Activated CD8-positive, alpha-beta memory T cell treated with anti-CD3 and anti-CD28 coated beads for 36 hours (primary cell): ENCODE results near the gene UBE2F. TPM values are rescaled to one million over a fixed set of nuclear protein-coding genes. Genes with fewer than 3 reads are reported as not detected.

Source experiments
- CTCF ChIA-PET: fragments of 350-600 bp; sonication (Branson Sonifier 250); formaldehyde crosslinking; loops from one replicate; lab custom pipeline; 2021; ENCODE audit warnings: antibody characterized with exemption; lab: Charles Lee
- POLR2A ChIA-PET: fragments of 350-600 bp; sonication (Branson Sonifier 250); formaldehyde crosslinking; loops from one replicate; lab custom pipeline; 2021; ENCODE audit warnings: antibody characterized with exemption; lab: Charles Lee
- total RNA-seq, 2 experiments: library from RNA; stranded (reverse); gene quantifications; one replicate each; pipeline ENCODE4 v1.2.3, GENCODE V29; 2021

The UBE2F gene
- total RNA-seq, 2 experiments from 2014 or later, result 63.7 to 64.5 TPM

DNA sequence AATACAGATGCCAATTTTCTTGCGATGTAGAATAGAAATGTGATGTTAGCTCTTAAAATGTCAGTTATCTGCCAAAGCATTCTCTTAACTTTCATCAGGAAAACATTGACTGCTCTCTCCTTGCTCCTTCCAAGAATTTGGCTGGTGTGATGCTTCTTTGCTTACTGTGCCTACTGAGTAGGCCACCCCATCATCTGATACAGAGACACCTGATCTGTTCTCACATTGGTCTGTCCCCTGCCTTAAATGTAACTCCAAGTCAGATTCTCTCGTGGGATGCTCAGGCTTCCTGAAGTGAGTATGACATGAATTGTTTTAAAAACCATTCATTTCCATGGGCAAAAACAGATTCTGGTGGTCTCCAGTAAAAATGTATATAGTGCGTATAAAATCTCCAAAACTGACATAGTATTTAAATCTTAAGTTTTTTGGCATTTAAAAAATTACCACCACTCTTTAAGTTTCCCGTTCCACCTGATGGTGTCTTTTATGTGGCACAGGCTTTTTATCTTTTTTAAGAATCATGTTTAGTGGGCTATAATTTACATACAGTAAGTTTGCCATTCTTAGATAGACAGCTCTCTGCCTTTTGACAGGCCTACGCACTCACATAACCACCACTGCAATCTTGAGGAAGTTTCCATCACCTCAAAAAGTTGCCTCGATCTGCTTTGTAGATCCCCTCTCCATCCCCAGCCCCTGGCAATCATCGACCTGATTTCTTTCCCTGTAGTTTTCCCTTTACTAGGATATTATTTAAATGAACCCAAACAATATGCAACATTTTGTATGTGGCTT is 36.6 kb downstream of the UBE2F start:
- POLR2A ChIA-PET, result no interaction called here
- CTCF ChIA-PET, result no interaction called here

DNA sequence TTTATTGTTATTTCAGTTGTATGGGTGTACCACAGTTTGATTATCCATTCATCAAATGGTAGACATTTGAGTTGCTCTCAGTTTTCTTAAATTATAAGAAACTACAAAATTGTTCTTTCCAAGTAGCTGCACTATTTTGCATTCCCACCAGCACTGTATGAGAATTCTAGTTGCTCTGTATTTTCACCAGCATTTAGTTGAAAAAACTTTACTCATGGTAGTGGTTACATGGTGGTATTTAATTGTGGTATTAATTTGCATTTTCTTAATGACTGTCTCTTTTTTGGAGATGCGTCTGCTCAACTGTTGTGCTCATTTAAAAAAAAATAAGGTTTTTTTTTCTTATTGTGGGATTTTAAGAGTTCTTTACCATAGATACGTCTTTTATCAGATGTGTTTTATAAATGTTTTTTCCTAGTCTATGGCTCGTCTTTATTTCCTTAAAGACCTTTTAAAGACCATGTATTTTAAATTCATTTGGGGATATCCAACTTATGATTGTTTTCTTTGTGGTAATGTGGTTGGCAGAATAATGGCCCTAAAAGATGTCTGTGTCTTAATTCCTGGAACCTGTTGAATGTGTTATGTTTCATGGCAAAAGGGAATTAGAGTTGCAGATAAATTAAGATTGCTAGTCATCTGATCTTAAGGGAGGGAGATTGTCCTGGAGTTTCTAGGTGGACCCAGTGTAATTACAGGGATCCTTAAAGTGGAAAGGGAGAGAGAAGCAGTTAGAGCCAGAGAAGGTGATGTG is 37.4 kb downstream of the UBE2F start:
- POLR2A ChIA-PET, result no interaction called here
- CTCF ChIA-PET, result interaction anchor here (1.5 kb wide), 1 partner anchor 11 kb away, joined by 3 read pairs; no protein-coding TSS in a partner anchor

DNA sequence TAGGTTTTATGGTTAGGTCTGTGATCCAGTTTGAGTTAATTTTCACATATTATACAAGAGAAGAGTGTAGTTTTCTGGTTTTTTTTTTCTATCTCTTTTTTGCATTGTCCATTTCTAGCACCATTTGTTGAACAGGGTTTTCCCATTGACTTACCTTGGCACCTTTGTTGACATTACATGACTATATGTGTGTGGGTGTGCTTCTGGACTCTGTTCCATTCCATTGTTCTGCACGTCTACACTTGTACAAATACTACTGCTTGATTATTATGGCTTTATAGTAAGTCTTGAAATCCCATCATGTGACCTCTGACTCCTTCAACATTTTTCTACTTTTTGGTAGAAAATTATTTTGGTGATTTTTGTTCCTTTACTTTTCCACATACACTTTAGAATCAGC is 38.7 kb downstream of the UBE2F start:
- POLR2A ChIA-PET, result interaction anchor here (0.6 kb wide), 1 partner anchor 33 kb away, joined by 3 read pairs; no protein-coding TSS in a partner anchor
- CTCF ChIA-PET, result interaction anchor here (0.9 to 1.5 kb wide), 2 partner anchors 12 to 54 kb away, joined by 3 read pairs; no protein-coding TSS in a partner anchor

DNA sequence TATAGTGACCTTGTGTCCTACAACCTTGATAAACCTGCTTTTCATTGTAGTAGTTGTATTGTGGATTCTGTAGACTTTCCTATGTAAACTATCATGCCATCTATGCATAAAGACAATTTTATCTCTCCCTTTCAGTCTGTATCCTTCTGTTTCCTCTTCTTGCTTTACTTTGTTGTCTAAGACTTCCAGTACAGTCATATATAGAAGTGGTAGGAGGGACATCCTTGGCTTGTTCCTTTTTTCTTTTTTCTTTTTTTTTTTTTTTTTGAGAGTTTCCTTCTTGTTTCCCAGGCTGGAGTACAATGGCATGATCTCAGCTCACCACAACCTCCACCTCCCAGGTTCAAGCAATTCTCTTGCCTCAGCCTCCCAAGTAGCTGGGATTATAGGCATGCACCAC is 39.7 kb downstream of the UBE2F start:
- POLR2A ChIA-PET, result interaction anchor here (0.6 kb wide), 1 partner anchor 37 kb away, joined by 3 read pairs; no protein-coding TSS in a partner anchor
- CTCF ChIA-PET, result no interaction called here

DNA sequence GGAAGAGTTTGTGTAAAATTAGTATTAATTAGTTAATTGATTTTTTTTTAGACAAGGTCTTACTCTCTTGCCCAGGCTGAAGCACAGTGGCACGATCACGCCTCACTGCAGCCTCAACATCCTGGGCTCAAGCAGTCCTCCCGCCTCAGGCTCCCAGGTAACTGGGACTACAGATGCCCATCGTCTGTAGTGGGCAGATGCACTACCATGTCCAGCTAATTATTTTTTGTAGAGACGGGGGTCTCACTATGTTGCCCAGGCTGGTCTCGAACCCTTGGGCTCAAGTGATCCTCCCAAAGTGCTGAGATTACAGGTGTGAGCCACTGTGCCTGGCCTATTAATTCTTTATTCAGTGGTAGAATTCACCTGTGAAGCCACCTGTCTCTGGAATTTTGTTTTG is 41.1 kb downstream of the UBE2F start:
- ChIA-PET CTCF (no interaction called here), POLR2A (no interaction called here)

DNA sequence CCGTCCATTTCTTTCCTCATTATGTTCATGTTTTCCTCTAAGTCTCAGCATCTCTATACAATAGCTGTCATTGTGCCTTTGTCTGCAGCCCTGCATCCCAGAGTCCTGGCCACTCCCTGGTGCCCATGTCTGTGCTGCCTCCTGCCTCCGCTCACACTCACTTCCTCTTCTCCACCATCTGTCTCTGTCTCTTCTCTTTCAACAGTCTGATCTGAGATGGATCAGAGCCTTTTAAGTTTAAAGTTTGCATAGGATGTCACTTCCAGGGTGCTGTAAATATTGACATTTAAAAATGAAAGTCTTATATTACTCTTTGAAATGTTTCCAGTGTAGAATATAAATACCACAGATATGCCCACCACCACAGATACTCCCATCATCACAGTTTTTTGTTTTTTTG is 42.7 kb downstream of the UBE2F start:
- POLR2A ChIA-PET, result interaction anchor here (1.0 kb wide), 1 partner anchor 28 kb away, joined by 4 read pairs; no protein-coding TSS in a partner anchor
- CTCF ChIA-PET, result no interaction called here

DNA sequence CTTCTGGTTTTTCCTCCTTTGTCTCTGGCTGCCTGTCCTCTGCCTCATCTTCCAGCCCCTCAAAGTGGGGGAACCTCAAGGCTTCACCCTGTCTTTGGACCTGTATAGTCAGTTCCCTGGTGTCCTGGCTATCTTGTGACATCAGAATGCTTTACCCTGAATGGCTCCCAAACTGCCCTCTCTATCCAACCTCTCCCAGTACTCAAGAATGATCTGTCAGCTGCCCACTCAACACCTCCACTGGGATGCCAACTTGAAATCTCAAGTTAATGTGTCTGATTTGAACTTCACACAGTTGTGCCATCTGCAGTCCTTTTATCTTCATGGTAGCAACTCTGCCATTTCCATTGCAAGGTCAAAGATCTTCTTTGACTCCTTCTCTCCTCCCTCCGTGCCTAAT is 43.8 kb downstream of the UBE2F start:
- POLR2A ChIA-PET, result interaction anchor here (1.0 kb wide), 1 partner anchor 27 kb away, joined by 4 read pairs; no protein-coding TSS in a partner anchor

DNA sequence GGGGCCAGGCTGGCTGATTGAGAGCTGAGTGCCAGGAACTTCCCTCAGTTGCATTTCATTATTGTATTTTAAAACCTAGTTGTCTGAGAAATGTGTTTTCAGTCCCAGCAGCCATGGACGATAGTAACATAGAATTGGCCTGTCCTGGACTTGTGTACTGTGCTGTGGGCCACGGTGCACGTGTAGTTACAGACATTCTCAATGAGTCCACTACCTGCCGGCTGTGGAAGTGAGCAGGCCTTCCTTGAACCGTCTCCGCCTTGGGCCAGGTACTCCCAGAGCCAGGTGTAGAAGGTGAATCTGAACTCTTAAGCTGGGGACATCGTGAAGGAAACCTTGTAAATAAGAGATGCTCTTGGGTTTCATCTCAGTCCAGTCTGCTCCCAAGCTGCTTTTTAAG is 47.0 kb downstream of the UBE2F start:
- CTCF ChIA-PET, result no interaction called here

More for the DNA sequence above, 43.8 kb downstream of the UBE2F start:
- CTCF ChIA-PET, result no interaction called here

DNA sequence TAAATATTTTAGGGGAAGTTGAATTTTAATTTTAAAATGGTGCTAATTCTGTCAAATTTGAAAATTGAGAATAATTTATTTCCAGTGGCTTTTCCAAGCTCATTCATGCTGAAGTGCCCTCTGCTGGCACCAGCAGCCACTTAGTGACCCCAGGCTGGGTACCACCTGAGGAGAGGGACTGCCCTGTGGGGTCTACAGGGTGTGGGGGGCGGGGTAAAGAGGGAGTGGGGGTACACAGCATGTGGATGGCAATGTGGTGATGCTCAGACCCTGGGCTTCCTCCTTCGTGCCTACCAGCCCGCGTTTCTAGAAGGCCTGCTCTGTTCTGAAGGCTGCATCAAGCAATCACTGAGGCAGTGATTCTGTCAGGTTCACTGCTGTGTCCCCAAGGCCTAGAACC is 48.9 kb downstream of the UBE2F start:
- POLR2A ChIA-PET, result no interaction called here
- CTCF ChIA-PET, result no interaction called here

More for the DNA sequence above, 47.0 kb downstream of the UBE2F start:
- POLR2A ChIA-PET, result no interaction called here

DNA sequence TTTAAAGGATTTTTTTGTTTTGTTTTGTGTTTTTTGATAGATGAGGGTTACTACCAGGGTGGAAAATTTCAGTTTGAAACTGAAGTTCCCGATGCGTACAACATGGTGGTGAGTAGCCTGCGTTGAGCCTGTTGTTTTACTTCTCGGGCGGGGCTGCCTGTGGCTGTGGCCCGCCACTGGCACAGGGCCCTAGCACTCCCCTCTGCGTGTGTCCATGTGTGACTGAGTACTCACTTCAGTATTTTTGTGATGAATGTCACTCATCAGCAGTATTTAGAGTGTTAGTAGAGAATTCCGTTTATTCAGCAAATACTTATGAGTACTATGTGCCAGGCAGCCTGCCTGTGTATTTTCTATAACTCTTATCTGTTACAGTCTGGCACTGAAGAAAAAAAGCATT is 49.7 kb downstream of the UBE2F start:
- ChIA-PET POLR2A (no interaction called here), CTCF (no interaction called here)

DNA sequence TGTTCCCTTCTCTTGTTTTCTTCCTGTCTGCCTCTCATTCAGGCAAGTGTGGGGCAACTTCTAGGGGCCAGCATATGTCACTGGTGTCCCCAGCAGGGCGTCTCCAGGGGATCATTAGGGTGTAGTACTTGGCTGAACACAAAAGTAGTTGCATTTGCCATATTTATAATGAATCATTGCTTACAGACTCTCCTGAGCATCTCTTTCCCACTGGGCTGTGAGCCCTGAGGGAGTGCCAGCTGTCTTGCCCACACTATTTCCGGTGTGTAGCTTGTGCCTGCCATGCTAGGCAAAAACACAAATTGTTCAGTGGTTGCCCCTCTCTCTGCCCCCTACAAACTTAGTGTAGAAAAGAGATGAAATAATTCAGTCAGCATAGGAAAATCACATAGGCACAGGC is 53.1 kb downstream of the UBE2F start:
- ChIA-PET POLR2A (no interaction called here), CTCF (no interaction called here)

DNA sequence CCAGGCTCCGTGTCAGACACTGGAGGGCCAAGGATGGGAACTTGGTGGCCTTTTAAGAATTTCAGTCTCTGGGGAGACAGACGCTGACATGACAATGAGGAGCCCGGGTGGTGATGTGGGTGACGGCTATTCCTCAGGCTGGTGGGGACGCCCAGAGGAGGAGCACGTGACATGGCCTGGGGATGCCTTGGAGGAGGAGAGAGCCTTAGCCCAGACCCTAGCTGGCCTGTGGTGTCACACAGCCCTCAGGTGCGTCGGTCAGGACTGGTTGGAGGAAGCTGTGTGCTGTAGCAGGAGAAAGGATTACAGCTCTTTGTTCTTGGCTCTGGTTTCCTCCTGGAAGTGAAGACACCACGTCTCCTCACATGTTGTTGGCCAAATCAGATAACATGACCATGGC is 54.0 kb downstream of the UBE2F start:
- ChIA-PET POLR2A (no interaction called here), CTCF (no interaction called here)

DNA sequence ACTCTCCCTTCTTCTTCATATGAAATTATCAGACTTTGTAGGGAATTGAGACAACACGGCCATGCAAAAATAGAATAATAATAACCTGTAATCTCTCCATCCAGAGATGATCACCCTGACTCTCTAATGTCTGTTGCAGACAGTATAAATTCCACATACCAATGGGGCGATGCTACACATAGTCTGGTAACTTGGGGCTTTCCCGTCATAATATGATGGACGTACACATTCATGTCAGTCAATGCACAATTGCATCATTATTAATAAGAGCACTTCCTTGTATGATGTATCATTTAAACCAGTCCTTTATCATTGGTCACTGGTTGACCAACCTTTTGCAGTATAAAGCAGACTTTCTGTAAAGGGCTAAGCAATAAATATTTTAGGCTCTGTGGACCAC is 54.5 kb downstream of the UBE2F start:
- POLR2A ChIA-PET, result no interaction called here
- CTCF ChIA-PET, result no interaction called here

DNA sequence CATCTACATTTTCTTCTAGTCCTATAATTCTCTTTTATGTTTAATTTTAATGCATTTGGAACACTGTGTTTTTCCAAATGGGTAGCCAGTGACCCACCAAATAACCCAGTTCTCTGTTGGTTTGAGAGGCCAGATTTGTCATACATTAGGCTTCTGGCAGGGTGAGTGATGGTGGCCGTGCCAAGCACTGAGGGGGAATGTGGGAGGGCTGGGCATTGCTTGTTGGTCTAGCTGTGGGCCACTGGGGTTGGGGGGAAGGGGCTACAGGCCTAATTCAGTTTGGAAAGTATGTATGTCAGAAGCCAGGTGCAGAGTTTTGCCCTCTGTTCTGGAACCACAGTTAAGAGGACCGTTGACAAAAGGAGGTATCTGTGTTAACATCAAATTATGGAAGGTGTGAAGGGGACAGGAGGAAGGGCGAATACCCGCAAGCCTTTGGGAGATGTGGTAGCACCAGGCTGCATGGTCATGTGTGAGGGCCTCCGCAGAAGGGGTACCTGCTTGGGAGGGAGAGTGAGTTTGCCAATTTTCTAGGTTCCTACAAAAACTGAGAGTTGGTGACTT is 55.9 kb downstream of the UBE2F start:
- ChIA-PET POLR2A (no interaction called here), CTCF (no interaction called here)

DNA sequence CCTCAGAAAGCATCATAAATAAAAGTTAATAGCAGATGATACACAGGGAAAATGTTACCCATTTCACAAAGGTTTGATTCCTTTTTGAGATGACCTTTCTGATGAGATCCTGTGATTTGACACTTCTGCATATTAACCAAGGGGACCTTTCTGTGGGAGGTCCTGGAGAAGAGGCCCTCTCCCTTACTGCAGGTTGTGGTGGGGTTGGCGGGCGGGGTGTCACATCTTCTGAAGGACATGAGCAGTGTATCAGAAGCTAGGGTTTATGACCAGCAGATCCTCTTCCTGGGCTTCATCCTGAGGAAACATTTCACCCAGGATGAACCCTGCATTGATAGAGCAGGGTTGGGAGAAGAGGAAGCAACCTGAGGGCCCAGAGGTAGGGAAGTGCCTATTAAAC is 56.8 kb downstream of the UBE2F start:
- CTCF ChIA-PET, result no interaction called here
- POLR2A ChIA-PET, result no interaction called here

DNA sequence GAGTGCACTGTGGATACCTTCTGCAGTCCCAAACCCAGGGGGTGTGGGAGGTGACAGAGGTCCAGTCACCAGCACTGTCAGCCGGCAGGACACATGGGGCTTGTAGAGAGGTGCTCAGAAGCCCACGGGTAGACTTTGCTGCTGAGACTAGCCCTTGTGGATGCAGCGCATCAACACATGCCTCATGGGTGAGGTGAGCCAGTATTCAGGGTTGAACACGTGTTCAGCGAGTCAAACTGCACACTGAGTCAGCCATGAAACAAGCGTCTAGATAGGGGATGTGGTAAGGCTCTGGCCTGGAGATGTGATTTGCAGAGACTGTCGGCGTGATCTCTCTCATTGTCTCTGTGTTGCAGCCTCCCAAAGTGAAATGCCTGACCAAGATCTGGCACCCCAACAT is 58.2 kb downstream of the UBE2F start:
- CTCF ChIA-PET, result no interaction called here
- POLR2A ChIA-PET, result no interaction called here

DNA sequence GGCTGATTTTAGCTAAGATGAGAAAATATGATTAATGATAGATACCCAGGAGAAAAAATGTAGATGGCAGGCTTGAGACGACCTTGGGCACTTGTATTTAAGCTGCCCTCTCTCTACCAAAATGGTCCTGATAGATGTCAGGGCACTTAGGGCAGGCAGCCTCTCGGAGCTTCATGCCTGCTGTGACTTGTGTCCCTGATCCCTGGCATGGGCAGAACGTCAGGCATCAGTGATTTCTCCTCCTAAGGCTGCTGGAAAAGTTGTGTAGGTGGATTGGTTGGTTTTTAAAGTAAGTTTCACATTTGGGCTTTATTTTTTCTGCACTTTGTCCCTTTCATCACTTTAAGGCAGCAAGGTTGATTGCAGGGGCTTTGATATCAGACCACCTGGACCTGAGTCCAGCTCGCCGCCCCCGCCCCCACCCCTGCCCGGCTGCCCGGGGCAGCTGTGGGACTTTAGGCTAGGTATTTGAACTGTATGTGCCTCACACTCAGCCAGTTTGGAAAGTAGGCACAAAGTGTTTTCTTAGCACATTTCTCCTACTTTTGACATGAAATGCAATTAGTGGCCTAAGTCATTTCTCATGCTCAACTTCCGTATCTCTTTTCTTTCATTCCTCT is 59.0 kb downstream of the UBE2F start:
- POLR2A ChIA-PET, result no interaction called here
- CTCF ChIA-PET, result no interaction called here

DNA sequence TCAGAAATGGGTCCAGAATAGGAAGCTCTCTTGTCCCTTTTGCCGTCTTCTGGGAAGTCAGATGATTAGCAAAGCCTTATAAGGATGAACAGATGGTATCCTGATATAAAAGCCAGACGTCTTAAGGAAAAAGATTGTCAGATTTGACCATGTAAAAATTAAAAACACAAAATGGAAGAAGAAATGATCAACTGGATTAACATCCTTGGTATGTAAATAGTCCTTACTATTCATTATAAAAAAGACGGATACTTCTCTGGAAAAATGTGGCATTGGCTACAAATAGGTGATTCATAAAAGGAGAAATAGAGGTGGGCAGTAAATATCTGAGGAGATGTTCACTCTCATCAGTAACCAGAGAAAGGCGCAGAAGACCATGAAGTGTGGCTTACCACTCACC is 60.2 kb downstream of the UBE2F start:
- ChIA-PET CTCF (no interaction called here), POLR2A (no interaction called here)

DNA sequence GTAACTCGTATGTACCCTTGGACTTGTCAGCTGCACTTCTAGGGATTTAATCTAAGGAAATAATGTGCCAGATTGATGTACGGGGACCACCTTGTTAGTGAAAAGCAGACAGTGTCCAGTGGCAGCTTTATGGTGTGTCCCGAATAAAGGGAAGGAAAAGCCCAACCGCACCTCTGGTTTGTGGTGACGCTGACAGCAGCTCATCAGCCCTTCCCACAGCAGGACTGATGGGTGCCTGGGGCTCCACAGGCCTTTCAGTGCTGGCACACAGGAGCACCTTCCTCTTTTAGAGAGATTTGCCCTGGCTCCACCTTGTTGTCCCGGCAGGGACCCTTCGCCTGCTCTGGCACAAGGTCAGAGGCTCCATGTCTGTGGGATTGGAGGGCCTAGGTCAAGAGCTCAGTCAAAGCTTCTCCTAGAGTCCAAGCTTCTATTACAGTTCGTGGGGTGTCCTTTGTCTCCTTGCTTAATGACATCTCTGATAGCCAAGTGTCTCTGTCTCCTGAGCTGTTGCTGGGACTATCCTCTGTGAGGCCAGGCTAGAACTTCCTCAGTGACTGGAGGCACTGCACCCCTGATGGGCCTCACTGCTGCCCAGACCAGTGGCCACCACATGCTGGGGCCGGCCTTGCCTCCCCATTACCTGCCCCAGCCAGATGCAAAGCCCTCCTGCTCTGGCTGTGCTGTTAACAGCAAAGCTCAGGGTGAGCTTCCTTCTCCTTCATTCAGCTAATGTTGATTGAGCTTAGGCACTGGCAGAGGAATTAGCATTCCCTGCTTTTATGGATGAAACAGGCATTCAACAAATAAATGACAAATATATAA is 61.0 kb downstream of the UBE2F start:
- POLR2A ChIA-PET, result no interaction called here

More for the DNA sequence above, 61.0 kb downstream of the UBE2F start:
- CTCF ChIA-PET, result interaction anchor here (0.6 kb wide), 1 partner anchor 80 kb away, joined by 4 read pairs; no protein-coding TSS in a partner anchor
